Keratinocyte (primary cell): ENCODE results near the gene TRIM3. TPM values are rescaled to one million over a fixed set of nuclear protein-coding genes. Genes with fewer than 3 reads are reported as not detected.

Source experiments
- DNase-seq: peaks from one replicate; pipeline ENCODE4 v3.0.0-alpha.2; 2011; ENCODE audit warnings: low read depth, missing footprints, low spot score
- FAIRE-seq: peaks from 2 replicates; lab custom pipeline; 2011; peaks lifted over from hg19 to GRCh38; lab: Jason Lieb, UNC
- H2AFZ ChIP-seq: 2 replicates; pipeline ENCODE4 v1.6.0; 2012; ENCODE audit warnings: low read length, control low read depth, inconsistent platforms; ENCODE audit not compliant: control insufficient read depth
- H3K27ac ChIP-seq: 2 replicates; pipeline ENCODE4 v1.5.1; 2011; ENCODE audit warnings: low read length; ENCODE audit not compliant: control insufficient read depth, insufficient read depth
- H3K27me3 ChIP-seq: 3 replicates; pipeline ENCODE4 v1.6.0; 2011; ENCODE audit warnings: low read length; ENCODE audit not compliant: control insufficient read depth, insufficient read depth; ENCODE audit errors: extremely low read depth
- H3K36me3 ChIP-seq, 2 experiments: 2 replicates in 1 of 2; 3 replicates in 1 of 2; pipeline ENCODE4 v1.5.1; 2011; ENCODE audit warnings: low read length in 2 of 2, mild to moderate bottlenecking in 1 of 2; ENCODE audit not compliant: control insufficient read depth in 2 of 2, insufficient read depth in 2 of 2; ENCODE audit errors: extremely low read depth in 1 of 2
- H3K4me1 ChIP-seq: 3 replicates; pipeline ENCODE4 v1.5.1; 2011; ENCODE audit warnings: low read length; ENCODE audit not compliant: control insufficient read depth, insufficient read depth; ENCODE audit errors: extremely low read depth
- H3K4me2 ChIP-seq: 3 replicates; pipeline ENCODE4 v1.6.0; 2011; ENCODE audit warnings: low read depth, low read length; ENCODE audit not compliant: control insufficient read depth, insufficient read depth; ENCODE audit errors: extremely low read depth
- H3K4me3 ChIP-seq, 3 experiments: fragments of 200-600 bp in 1 of 3; sonication (generic) in 1 of 3; 2 replicates in 2 of 3; 3 replicates in 1 of 3; pipeline ENCODE4 v1.5.1; 2011 to 2016; ENCODE audit warnings: low read length in 3 of 3, mild to moderate bottlenecking in 3 of 3, control low read depth in 2 of 3, inconsistent platforms in 1 of 3, low read depth in 1 of 3, mixed read lengths in 1 of 3, mixed run types in 1 of 3, moderate library complexity in 1 of 3; ENCODE audit not compliant: control insufficient read depth in 2 of 3, insufficient read depth in 2 of 3; ENCODE audit errors: extremely low read depth in 1 of 3
- H3K79me2 ChIP-seq: 2 replicates; pipeline ENCODE4 v1.6.0; 2012; ENCODE audit warnings: low read length; ENCODE audit not compliant: control insufficient read depth, insufficient read depth
- H3K9ac ChIP-seq: 3 replicates; pipeline ENCODE4 v1.6.0; 2011; ENCODE audit warnings: low read length; ENCODE audit not compliant: control insufficient read depth, insufficient read depth; ENCODE audit errors: extremely low read depth
- H3K9me1 ChIP-seq: 3 replicates; pipeline ENCODE4 v1.6.0; 2011; ENCODE audit warnings: low read length; ENCODE audit not compliant: control insufficient read depth, insufficient read depth; ENCODE audit errors: extremely low read depth
- H3K9me3 ChIP-seq: 2 replicates; pipeline ENCODE4 v1.5.1; 2012; ENCODE audit warnings: low read depth, low read length; ENCODE audit not compliant: control insufficient read depth
- H4K20me1 ChIP-seq: 3 replicates; pipeline ENCODE4 v1.6.0; 2011; ENCODE audit warnings: low read length; ENCODE audit not compliant: control insufficient read depth, insufficient read depth; ENCODE audit errors: extremely low read depth
- EZH2 ChIP-seq: IDR thresholded peaks from one replicate; pipeline ENCODE4 v1.6.1; 2012; ENCODE audit warnings: inconsistent platforms, mild to moderate bottlenecking, low read length, moderate library complexity
- dilution Hi-C: fragments of 300-500 bp; cut with MboI; formaldehyde crosslinking; loops from one replicate; pipeline ENCODE4 v1.7.0; 2020; ENCODE audit warnings: low sequenced_read_pairs; ENCODE audit not compliant: extremely low pct_ligation_motif_present
- polyA plus RNA-seq, 5 experiments: library from polyadenylated mRNA; depleted of rRNA in 3 of 5; stranded (reverse) in 3 of 5; stranded (forward) in 1 of 5; unstranded in 1 of 5; fragments of >200 nt; gene quantifications; 1 replicate in 1 of 5; 2 replicates in 3 of 5; 3 replicates in 1 of 5; pipeline versions ENCODE4 v1.2.1 to v1.2.3, GENCODE V29; 2011 to 2012; ENCODE audit warnings: missing spikeins in 2 of 5, low read depth in 1 of 5, low replicate concordance in 1 of 5
- TF ChIP-seq, protein P1 (sequence below), 3 experiments: IDR thresholded peaks in 1 of 3; conservative IDR thresholded peaks in 1 of 3; optimal IDR thresholded peaks in 1 of 3; 2 replicates in 2 of 3; 3 replicates in 1 of 3; pipeline versions ENCODE3 to v1.5.1; 2011; ENCODE audit warnings: low read length in 3 of 3, mild to moderate bottlenecking in 3 of 3, moderate library complexity in 2 of 3, control low read depth in 1 of 3, inconsistent platforms in 1 of 3; ENCODE audit not compliant: insufficient read depth in 2 of 3; ENCODE audit errors: extremely low read depth in 1 of 3

The TRIM3 gene
- polyA plus RNA-seq, 1 donor (not counting 4 experiments of a cell fraction or from before 2014, with no cell fraction given) = 10.3 TPM

DNA sequence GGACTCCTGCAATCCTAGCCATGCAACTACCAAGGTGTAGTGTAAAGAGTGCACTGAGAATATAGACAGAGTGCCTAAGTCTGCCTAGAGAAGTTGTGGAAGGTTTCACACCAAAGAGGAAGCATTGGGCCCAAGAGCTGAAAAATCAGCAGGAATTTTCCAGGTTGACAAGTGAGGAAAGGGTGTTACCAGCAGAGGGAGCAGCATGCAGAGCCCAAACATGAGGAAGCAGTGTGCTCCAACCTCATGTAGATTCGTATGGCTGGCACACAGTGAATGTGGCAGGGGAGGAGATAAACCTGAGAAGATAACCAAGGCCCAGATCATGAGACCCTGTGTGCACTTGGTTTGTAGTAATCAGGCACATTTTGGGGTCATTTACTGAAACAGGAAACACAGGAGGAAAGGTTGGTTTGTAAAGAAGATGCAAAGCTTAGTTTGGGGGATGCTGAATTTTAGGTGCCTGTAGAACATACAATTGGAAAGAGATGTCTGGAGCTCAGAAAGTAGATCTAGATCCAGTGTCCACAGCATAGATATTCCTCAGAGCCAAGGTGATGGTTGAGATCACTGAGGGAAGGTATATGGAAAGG lies 34.7 kb downstream of the TRIM3 start:
- Histone ChIP-seq H3K9me3 (no peaks in the 10 kb centered on the region), H3K4me2 (no peak overlapping the region), H3K9ac (no peak overlapping the region), H3K27ac (no peak overlapping the region), H4K20me1 (no peaks in the 10 kb centered on the region), H3K9me1 (no peaks in the 10 kb centered on the region), H3K4me1 (no peaks in the 10 kb centered on the region), H3K79me2 (no peaks in the 10 kb centered on the region), H3K27me3 (no peaks in the 10 kb centered on the region), H3K4me3 (no peak overlapping the region), H3K36me3 (no peaks in the 10 kb centered on the region), H2AFZ (no peak overlapping the region)
- TF ChIP-seq, protein P1, sequence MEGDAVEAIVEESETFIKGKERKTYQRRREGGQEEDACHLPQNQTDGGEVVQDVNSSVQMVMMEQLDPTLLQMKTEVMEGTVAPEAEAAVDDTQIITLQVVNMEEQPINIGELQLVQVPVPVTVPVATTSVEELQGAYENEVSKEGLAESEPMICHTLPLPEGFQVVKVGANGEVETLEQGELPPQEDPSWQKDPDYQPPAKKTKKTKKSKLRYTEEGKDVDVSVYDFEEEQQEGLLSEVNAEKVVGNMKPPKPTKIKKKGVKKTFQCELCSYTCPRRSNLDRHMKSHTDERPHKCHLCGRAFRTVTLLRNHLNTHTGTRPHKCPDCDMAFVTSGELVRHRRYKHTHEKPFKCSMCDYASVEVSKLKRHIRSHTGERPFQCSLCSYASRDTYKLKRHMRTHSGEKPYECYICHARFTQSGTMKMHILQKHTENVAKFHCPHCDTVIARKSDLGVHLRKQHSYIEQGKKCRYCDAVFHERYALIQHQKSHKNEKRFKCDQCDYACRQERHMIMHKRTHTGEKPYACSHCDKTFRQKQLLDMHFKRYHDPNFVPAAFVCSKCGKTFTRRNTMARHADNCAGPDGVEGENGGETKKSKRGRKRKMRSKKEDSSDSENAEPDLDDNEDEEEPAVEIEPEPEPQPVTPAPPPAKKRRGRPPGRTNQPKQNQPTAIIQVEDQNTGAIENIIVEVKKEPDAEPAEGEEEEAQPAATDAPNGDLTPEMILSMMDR (optimal IDR thresholded peaks at IDR 0.05 in 1 of 3, IDR thresholded peaks at IDR 0.05 in 1 of 3, conservative IDR thresholded peaks at IDR 0.05 in 1 of 3; ENCODE audit: extremely low read depth in 1 of 3, insufficient read depth in 2 of 3, low read length in 3 of 3) = peak; percentile 83 to 89 (median 85)
- no peak for TF ChIP-seq EZH2
- peak; percentile 86 for FAIRE-seq
- dilution Hi-C loops = no loop called here
- DNase-seq = no peak

- Histone ChIP-seq H3K27ac (no peak overlapping the region), H3K36me3 (no peaks in the 10 kb centered on the region), H3K4me3 (no peak overlapping the region), H2AFZ (no peak overlapping the region), H3K9me1 (no peaks in the 10 kb centered on the region), H3K4me2 (no peak overlapping the region), H3K79me2 (no peaks in the 10 kb centered on the region), H3K9me3 (no peaks in the 10 kb centered on the region), H4K20me1 (no peaks in the 10 kb centered on the region), H3K4me1 (no peaks in the 10 kb centered on the region), H3K27me3 (no peaks in the 10 kb centered on the region), H3K9ac (no peak overlapping the region)
- no peak for FAIRE-seq
- no peak for DNase-seq
- dilution Hi-C loops = no loop called here
- TF ChIP-seq, protein P1 (optimal IDR thresholded peaks at IDR 0.05 in 1 of 3, IDR thresholded peaks at IDR 0.05 in 1 of 3, conservative IDR thresholded peaks at IDR 0.05 in 1 of 3; ENCODE audit: extremely low read depth in 1 of 3, insufficient read depth in 2 of 3, low read length in 3 of 3) = no peak
These were observed 35.7 kb downstream of the TRIM3 start for GRCh38 chr11:6437993-6438392.
